HAP-1 (cell line): Measurements from ENCODE around the gene FSD1.

Source experiments
- DNase-seq, 2 experiments: peaks; one replicate each; pipeline ENCODE4 v3.0.0-alpha.2; 2016 to 2020; ENCODE audit warnings: low spot score in 2 of 2
- H3K27me3 ChIP-seq: fragments of 250-450 bp; sonication (Bioruptor Pico); 2 replicates; pipeline ENCODE4 v1.5.1; 2020; ENCODE audit warnings: low read depth, mild to moderate bottlenecking, moderate library complexity
- H3K36me3 ChIP-seq: fragments of 250-450 bp; sonication (Bioruptor Pico); replicated peaks from 2 replicates; pipeline ENCODE4 v1.5.1; 2020; ENCODE audit warnings: mild to moderate bottlenecking
- H3K4me1 ChIP-seq: fragments of 250-450 bp; sonication (Bioruptor Pico); 2 replicates; pipeline ENCODE4 v1.5.1; 2020; ENCODE audit warnings: mild to moderate bottlenecking
- H3K4me3 ChIP-seq: fragments of 250-450 bp; sonication (Bioruptor Pico); 2 replicates; pipeline ENCODE4 v1.5.1; 2020; ENCODE audit warnings: mild to moderate bottlenecking, moderate library complexity
- H3K9me3 ChIP-seq: fragments of 250-450 bp; sonication (Bioruptor Pico); 2 replicates; pipeline ENCODE4 v1.5.1; 2020; ENCODE audit warnings: mild to moderate bottlenecking, moderate library complexity
- in situ Hi-C: fragments of 300-500 bp; cut with MboI; formaldehyde crosslinking; loops from 3 replicates; pipeline ENCODE4 v1.14.3; 2020; ENCODE audit warnings: low sequenced_read_pairs, inconsistent platforms, mixed read lengths

Gene FSD1

DNA sequence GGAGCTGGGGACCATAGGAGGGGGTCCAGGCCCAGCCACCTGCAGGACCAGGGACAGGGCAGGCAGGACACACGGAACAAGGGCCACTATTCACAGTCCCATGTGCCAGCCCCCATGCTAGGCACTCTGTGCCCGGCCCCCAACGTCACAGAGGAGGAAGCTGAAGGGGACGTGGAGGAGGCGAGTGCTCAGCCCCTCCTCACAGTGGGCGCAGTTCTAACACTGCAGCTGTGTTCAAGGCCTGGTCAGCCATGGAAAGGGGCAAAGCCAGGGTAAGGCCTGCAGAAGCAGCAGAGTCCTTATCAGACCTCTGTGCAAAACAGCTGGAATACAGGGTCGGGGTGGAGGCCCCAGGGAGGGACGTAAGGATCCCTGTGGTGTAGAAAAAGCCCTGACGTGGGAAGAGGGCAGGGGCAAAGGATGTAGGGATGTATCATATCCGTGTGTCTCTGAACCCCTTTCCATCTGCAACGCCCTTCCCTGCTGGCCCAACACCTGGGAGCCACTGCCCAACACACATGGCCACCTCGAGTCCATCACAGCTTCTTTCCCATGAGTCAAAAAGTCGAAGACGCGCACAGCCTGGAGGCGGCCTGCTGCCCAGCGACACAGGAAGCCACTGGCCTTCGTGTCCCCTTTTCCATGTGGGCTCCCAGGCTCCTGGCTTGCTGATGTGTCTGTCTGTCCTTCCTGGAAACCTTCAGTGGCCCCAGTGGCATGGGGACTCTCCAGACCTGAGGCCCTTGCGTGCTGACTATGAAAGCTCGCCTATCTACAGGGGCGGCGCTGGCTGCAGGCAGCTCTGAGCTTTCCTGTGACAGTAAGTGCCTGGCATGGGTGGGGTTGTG is 68.0 kb downstream of the FSD1 start:
- Histone ChIP-seq H3K4me3 (no peak overlapping the region), H3K9me3 (no peaks in the 10 kb centered on the region), H3K36me3 (0 out of 2 replicates have a peak, but pooled peaks cover 3% of the 10 kb centered on the region), H3K4me1 (peaks cover 13% of the 10 kb centered on the region), H3K27me3 (no peaks in the 10 kb centered on the region)
- in situ Hi-C loops: no loop called here
- DNase-seq: no peak

GRCh38 chr19:4373013-4373367 is 68.6 kb downstream of the FSD1 start:
- DNase-seq: no peak
- 0 out of 2 replicates have a peak, but pooled peaks cover under 1% of the 10 kb centered on the region for H3K36me3 ChIP-seq
- H3K27me3 ChIP-seq: no peaks in the 10 kb centered on the region
- in situ Hi-C loops: no loop called here
- H3K4me3 ChIP-seq: no peak overlapping the region
- H3K4me1 ChIP-seq: peaks cover 13% of the 10 kb centered on the region
- no peaks in the 10 kb centered on the region for H3K9me3 ChIP-seq
